Neural cell (in vitro differentiated cells): ENCODE results near the gene FAM83B.

Experiments
- EP300 ChIP-seq: fragments of 450-650 bp; conservative IDR thresholded peaks from 2 replicates; pipeline ENCODE4 v1.6.1; 2014; ENCODE audit warnings: antibody characterized with exemption, mild to moderate bottlenecking, moderate library complexity; ENCODE audit not compliant: poor library complexity, severe bottlenecking
- EZH2 ChIP-seq: fragments of 200-600, 300-800 bp; shearing (Covaris generic), sonication (generic); IDR thresholded peaks from 2 replicates; pipeline ENCODE4 v1.6.1; 2014; ENCODE audit warnings: antibody characterized with exemption, low read length, borderline replicate concordance, mild to moderate bottlenecking; ENCODE audit not compliant: insufficient read depth, poor library complexity, severe bottlenecking
- POLR2AphosphoS5 ChIP-seq: IDR thresholded peaks from 2 replicates; pipeline ENCODE4 v1.6.1; 2012
- SMC3 ChIP-seq: fragments of 450-650 bp; conservative IDR thresholded peaks from 2 replicates; pipeline ENCODE4 v1.6.1; 2014; ENCODE audit warnings: antibody characterized with exemption, mild to moderate bottlenecking, moderate library complexity; ENCODE audit not compliant: poor library complexity
- TAF1 ChIP-seq: IDR thresholded peaks from 2 replicates; pipeline ENCODE4 v1.6.1; 2012; ENCODE audit warnings: low read depth
- TF ChIP-seq, protein P1 (sequence below): fragments of 450-650 bp; IDR thresholded peaks from 2 replicates; pipeline ENCODE4 v1.5.1; 2014; ENCODE audit warnings: antibody characterized with exemption, mild to moderate bottlenecking, moderate library complexity; ENCODE audit not compliant: poor library complexity, severe bottlenecking

DNA sequence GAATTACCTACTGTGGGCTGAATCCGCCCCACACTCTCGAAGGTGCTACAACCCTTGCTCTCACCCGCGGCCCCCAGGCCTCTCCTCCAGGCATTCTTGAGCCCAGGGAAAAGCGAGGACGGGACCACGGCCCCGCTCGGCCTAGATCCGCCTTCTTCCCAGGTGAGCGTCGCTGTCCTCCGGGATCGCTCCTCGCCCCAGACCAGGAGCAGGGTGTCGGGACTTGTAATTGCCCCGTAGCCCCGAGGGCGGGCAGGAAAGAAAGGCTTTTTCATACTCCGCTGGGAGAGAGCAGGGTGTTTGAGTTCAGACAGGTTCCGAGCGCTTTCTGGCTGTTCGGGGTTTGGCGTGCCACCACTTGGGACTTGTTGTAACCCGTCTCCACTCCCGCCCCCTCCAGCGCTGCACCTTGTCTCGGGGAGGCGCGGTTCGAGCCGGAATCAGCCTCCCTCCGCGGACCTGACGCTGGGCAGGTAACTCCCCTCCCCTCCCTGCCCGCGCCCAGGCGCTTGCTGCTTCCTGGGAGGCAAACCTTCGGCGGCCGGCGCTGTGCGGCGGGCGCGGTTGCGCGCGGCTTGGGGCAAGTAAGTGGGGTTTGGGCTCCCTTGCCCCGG is at the start of gene FAM83B:
- TF ChIP-seq EP300: no peak
- TF ChIP-seq, protein P1, sequence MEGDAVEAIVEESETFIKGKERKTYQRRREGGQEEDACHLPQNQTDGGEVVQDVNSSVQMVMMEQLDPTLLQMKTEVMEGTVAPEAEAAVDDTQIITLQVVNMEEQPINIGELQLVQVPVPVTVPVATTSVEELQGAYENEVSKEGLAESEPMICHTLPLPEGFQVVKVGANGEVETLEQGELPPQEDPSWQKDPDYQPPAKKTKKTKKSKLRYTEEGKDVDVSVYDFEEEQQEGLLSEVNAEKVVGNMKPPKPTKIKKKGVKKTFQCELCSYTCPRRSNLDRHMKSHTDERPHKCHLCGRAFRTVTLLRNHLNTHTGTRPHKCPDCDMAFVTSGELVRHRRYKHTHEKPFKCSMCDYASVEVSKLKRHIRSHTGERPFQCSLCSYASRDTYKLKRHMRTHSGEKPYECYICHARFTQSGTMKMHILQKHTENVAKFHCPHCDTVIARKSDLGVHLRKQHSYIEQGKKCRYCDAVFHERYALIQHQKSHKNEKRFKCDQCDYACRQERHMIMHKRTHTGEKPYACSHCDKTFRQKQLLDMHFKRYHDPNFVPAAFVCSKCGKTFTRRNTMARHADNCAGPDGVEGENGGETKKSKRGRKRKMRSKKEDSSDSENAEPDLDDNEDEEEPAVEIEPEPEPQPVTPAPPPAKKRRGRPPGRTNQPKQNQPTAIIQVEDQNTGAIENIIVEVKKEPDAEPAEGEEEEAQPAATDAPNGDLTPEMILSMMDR: no peak
- no peak for TF ChIP-seq TAF1
- TF ChIP-seq POLR2AphosphoS5: no peak
- no peak for TF ChIP-seq EZH2
- no peak for TF ChIP-seq SMC3
